ENCODE measurements around the gene STK11.

The STK11 gene

DNA sequence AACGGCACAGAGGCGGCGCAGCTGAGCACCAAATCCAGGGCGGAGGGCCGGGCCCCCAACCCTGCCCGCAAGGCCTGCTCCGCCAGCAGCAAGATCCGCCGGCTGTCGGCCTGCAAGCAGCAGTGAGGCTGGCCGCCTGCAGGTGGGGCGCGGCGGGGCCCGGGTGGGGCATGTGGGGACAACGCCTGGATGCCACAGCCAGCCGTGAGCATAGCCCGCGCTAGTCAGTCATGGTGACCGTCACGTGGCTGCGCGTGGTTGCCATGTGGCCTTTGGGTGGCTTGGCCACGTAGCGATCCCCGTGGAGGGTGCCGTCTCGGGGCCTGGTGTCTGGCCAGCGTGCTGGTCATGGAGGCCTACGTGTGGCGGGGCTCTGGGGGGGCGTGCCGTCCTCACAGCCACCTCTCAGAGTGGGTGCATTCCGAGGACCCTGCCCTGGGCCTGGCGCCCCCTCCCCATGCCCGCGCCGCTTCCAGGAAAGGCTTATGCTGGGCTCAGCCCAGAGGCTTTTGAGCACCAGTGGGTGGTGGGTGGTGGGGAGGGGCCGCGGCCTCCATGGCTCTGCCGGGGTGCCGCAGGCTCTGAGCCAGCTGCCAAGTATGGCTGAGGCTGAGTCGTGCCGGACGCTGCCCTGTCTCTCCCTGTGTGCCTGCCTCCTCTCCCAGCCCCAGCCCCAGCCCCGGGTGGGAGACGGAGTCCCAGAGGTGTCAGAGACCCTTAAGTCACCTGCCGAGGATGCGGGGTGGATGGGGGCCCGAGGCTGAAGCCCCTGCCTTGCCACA, 21.1 kb downstream of the STK11 start:
- DNase-seq = no peak

DNA sequence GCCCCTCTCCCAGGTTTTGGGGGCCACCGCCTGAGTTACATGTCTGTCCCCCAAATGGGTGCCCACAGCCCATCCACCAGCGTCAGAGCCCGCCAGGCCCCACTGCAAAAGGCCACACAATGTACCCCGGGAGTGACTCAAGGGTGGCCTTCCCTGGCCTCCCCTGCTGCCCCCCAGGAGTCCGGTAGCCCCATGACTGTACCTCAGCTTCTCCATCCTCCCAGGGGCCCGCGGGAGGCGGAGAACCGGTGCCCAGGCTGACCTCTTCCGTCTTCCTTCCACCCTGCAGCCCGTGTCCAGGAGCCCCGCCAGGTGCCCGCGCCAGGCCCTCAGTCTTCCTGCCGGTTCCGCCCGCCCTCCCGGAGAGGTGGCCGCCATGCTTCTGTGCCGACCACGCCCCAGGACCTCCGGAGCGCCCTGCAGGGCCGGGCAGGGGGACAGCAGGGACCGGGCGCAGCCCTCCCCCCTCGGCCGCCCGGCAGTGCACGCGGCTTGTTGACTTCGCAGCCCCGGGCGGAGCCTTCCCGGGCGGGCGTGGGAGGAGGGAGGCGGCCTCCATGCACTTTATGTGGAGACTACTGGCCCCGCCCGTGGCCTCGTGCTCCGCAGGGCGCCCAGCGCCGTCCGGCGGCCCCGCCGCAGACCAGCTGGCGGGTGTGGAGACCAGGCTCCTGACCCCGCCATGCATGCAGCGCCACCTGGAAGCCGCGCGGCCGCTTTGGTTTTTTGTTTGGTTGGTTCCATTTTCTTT, 21.9 kb downstream of the STK11 start:
- DNase-seq = no peak

- no peak for DNase-seq
Observed at GRCh38 chr19:1228161-1228957, 22.8 kb downstream of the STK11 start.

GRCh38 chr19:1229056-1229923, 23.7 kb downstream of the STK11 start:
- no peak for DNase-seq

DNA sequence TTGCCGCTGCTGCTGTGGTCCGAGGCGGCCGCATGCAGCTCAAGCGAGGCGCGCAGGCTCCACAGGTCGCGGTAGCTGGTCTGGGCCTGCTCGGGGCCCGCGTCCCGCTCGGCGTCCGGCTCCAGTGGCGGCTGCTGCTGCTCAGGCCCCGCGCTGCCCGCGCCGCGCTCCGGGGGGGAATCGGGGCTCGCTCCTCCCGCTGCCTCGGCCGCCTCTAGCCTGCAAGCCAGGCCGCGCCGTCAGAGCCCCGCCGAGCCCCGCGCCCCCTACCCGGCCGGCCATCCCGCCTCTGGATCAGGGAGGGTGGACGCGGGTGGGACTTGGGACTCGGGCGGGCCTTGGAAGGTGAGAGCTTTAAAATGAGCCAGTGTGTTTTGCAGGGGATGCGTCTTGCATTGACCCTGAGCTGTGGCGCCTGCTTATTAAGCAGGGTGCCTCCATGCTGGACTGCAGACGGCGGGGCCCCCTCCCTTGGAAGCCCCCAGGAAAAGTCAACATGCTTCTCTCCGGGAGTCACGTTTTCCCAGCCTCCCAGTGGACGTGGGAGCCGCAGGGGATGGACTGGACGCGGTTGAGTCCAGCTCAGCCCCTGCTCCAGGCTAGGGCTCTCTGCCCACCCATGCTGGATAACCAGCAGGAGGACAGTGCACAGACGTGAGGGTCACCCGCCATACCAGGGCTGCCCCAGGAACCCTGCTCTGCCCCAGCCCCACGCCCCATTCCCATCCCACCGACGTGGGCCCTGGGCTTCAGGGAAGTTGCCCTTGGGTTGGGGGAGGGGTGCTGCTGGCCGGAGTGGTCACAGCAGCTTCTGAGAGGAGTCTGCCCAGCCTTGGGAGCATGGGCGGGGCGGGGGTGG, 24.6 kb downstream of the STK11 start:
- DNase-seq = no peak

- no peak for DNase-seq
Observed at GRCh38 chr19:1230783-1231489, 25.4 kb downstream of the STK11 start.

DNA sequence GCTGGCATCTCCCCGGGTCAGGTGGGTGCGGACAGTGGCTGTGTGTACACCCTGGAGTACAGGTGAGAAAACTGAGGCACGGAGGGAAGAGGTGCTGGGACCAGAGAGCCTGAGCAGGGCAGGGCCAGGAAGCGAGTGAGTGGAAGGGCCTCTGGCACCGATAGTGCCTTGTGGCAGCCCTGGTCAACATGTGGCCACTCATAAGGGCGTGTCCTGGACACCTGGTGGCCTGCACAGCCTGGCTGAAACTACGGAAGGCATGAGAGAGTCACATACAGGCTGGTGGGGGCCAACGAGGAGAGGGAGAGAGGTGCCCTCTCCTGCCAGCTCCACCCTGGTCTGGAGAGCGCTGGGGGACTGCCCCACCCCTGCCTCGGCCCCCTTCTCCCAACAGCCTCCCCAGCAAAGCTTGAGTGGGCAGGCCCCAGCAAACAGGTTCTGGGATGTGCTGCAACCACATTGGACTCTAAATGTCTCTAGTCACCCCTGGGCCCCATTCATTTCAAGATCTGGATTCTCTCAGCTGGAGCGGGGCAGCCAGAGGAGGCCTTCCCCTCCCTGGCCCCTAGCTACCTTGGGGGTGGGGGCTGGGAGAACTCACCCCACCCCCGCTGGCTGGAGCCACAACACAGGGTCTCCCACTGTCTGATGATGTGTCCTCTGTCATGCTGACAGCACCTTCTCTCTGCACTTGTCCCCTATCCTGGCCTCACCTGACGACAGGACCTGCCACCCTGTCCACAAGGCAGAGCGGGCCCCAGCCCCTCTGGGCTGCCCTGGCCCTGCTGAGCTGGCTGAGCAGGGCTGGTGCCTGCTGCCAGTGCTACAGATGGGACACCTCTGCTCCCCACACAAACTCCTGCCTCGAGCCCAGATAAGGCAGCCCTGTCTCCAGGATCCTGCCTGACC, 26.4 kb downstream of the STK11 start:
- no peak for DNase-seq

- no peak for DNase-seq
Observed at GRCh38 chr19:1232652-1233072, 27.1 kb downstream of the STK11 start.

- no peak for DNase-seq
Observed at GRCh38 chr19:1233115-1233667, 27.6 kb downstream of the STK11 start.

- no peak for DNase-seq
Observed at GRCh38 chr19:1234051-1234954, 28.7 kb downstream of the STK11 start.

GRCh38 chr19:1234955-1235380, 29.4 kb downstream of the STK11 start:
- DNase-seq = no peak

GRCh38 chr19:1235625-1236538, 30.3 kb downstream of the STK11 start:
- no peak for DNase-seq

DNA sequence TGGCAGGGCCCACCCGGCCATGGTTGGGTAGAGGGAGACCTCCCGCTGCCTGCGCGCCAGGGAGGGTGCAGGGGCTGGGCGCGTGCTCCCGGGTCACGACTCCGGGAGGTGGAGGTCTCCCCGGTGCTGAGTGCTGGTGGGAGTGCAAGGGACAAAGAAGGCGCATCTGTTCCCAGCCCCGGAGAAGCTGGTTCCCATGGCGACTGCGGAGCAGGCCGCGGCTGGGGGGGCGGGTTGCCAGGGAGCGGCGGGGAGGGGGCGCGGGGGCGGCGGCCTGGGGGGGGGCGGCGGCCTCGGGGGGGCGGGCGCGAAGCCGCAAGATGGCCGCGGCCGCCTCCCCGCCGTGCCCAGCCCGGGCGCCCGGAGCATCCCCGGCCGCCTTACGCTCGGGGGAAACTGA, 31.0 kb downstream of the STK11 start:
- DNase-seq = no peak

- DNase-seq = no peak
Observed at GRCh38 chr19:1237027-1237659, 31.6 kb downstream of the STK11 start.

DNA sequence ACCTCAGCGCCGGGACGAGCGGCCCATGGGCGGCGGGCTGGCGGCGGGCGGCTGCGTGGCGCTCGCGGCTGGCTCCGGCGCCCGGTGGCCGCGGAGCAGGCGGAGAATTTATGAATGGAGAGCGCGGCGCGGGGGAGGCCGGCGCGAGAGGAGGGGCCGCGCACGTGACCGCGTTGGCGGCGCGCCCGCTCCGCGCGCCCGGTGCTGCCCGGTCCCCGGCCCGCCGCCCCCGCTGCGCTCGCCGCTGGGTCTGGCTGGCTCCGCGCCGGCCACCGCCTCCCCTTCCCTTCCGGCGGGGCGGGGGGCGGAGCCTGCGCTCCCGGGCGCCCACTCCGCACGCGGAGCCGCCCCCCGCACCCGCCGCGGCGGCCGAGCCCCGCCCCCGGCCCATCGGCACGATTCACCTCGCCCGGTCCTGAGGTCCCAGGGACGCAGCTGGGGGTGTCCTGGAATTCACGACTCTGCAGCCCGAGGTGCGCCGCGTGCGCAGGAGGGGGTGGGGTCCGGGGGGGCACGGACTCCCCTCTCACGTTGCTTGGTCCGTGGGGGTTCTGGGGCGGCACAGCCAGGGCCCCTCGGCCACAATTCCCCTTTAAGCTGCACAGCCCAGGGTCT, 32.3 kb downstream of the STK11 start, which contains the start of gene CBARP:
TSS of gene CBARP (minus strand) at position 252 of the 615 bp plus-strand sequence. CDS start 1,905 bp downstream, outside the sequence.
- DNase-seq = no peak
